ENCODE results near the gene LZTFL1.

The LZTFL1 gene

DNA sequence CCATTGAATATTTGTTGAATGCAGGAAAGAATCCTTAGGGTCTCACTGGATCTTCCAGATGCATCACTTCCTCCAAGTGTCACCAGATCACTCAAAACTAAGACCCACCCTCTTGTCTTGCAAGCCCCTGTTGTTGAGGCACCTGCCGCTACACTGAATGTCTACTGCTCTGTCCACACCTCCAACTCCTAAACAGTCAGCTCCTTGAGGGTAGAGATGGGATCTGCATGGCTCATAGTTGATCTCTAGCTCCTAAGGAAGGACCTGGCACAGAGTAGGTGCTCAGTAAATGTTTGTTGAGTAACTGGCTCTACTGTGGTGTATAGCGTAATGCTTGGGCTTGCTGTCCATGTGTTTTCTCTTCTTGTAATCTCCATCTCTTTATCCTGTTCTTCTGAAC is 54.4 kb downstream of the LZTFL1 start:
- no peak for DNase-seq (ENCODE audit: low read depth in 1 of 2, low spot score in 1 of 2)

DNA sequence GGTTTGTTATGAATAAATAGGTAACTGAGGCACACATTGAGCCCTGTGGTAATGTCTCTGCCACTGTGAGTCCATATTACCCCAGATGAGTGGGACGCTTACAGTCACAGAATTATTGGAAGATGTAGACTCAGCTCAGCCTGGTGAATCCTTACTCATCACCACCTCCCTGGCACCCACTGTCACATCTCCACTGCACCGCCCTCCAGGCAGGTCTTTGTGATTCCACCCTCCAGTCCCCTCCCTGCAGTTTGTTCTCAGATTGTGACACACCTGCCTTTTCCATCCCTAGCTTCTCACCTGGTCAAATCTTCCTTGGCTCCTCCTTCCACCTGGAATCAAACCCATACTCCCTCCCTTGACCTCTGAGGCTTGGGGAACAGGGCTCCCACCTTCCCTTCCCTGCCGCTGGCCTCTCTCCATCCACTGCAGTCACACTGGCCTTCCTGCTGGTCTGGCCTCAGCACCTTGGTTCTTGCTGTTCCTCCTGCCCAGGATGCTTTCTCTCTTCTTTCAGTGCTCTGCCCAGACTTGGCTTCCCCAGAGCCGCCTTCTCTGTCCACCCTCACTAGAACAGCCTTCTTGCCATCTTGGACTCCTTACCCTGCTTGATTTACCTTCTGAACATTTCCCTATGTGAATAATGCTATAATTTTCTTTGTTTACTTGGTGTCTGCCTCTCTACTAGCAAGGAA is 55.0 kb downstream of the LZTFL1 start:
- no peak for DNase-seq (ENCODE audit: low read depth in 1 of 2, low spot score in 1 of 2)

DNA sequence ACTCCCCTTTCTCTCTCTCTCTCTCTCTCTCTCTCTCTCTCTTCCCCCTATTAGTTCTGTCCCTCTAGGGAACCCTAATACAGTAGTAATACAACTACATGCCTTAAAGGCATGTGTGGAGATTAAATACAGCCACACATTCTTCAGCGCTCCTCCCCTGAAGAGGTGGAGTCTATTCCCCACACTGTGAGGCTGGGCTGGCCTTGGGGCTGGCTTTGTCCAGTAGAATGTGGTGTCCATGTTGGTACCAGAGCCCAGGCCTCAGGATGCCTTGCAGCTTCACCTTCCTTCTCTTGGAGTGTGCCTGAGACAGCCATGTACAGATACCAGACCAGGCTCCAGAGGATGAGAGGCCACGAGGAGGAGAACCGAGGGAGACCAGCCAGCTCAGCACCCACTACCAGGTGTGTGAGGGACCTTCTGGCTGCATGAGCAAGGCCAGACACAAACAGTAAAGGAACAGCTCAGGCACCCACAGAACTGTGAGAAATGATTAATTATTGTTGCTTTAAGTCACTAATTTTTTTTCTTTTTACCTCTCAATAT is 56.2 kb downstream of the LZTFL1 start:
- no peak for DNase-seq (ENCODE audit: low read depth in 1 of 2, low spot score in 1 of 2)

DNA sequence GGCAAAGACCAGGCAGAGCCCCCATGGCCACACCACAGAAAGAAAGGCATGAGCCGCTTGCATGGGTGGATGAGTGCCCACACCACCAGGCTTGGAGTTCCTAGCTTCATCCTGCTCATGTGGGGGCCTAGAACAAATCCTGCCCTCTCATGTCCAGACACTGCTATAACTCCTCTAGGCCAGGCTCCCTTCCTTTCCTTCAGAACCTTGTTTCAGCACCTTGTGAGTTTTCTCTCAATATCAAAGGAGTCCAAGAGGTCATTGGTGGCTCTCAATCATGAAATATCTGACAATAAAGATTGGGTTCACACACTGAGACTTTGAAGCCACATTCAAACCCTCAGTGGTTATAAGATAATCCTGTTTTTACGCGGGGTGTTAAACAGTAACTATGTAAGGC is 58.3 kb downstream of the LZTFL1 start:
- no peak for DNase-seq (ENCODE audit: low read depth in 1 of 2, low spot score in 1 of 2)

DNA sequence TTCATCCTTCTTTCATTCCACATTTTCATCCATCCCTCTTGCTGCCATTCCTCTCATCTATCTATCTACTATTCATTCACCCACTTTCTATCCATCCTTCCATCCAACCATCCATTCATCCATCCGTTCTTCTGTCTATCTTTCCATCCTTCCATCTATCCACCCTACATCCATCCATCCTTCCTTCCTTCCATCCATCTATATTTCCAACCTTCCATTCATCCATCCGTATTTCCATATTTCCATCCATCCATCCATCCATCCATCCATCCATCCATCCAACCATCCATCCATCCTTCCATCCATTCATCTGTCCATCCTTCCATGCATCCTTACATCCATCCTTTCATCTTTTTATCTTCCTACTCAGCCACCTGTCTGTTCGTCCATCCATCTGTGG is 59.5 kb downstream of the LZTFL1 start:
- no peak for DNase-seq (ENCODE audit: low read depth in 1 of 2, low spot score in 1 of 2)

DNA sequence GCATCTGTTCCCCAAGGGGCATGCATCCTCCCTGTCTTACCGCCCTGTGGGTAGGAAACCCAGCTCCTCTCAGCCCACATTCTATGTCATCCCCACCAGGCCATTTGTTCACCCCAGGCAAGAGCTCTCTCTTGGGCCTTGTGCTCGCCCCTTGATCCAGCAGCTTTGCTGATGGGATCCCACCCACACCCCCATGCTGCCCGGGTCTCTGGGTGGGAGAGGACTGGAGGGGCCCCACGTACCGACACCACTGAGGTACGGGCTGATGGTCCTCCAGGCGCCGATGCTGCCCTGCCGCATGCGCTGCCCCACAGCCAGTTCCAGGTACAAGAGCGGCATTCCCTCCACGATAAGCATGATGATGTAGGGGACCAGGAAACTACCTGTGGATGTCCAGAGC is 60.1 kb downstream of the LZTFL1 start:
- DNase-seq (ENCODE audit: low read depth in 1 of 2, low spot score in 1 of 2) = no peak

DNA sequence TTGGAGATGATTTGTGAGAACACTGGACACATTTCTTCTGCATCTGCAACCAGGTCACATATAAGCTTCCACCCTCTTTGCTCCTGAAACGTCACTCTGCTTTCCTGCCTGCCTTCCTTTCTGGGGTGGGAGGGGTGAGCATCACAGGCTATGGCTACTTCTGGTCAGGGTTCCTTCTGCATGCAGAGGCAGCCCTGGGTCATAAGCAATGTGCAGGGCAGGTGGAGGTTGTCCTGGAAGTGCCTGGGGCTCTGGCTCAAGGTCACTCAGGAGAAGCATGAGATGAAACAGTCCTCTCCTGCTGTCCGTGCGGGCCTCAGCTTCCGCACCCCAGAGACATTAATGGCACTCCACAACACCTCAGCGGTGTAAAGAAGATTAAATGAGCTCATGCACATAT is 60.6 kb downstream of the LZTFL1 start:
- DNase-seq (ENCODE audit: low read depth in 1 of 2, low spot score in 1 of 2) = no peak

DNA sequence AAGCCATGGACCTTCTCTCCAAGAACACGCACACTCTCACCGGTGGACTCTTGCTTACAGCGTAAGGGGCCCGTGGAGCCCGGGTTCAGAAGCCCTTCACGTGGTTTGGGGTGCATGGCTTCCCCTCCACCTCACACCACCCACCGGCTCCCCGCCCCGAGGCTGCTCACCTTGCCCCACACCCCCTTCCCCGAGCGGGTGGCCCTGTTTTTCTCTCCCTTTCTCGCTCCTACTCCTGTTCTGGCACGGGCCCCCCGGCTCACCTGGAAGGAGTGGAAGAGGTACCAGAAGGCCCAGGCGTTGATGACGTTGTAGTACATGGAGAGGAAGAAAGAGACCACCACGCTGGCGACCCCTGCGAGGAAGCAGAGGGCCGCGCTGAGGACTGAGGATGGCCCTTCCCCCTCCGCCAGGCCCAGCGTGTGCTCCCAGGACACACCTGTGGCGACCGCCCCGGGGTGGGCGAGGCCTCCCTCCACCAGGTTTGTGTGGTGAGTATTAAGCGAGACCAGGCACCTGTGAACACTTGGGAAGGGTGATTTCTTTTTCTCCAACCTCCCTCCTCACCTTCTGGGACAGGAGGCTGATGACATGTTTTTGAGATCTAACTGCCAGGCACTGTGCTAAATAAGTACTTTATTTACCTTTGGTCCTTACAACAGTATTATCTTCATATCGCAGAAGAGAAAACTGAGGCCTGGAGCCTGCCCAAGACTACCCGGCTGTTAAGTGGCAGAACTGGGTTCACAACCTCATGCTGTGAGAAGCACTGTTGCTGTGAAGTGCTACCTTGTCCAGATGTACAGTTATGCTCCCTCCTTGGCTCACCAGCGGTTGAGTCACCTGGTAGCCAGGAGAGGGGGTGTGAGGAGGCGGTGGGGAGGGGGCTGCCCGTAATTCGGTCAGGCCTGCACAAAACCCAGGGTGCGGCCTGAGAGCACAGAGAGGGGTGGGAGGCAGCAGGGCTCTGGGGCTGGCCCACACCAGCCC is 61.9 kb downstream of the LZTFL1 start:
- DNase-seq (ENCODE audit: low read depth in 1 of 2, low spot score in 1 of 2) = no peak

DNA sequence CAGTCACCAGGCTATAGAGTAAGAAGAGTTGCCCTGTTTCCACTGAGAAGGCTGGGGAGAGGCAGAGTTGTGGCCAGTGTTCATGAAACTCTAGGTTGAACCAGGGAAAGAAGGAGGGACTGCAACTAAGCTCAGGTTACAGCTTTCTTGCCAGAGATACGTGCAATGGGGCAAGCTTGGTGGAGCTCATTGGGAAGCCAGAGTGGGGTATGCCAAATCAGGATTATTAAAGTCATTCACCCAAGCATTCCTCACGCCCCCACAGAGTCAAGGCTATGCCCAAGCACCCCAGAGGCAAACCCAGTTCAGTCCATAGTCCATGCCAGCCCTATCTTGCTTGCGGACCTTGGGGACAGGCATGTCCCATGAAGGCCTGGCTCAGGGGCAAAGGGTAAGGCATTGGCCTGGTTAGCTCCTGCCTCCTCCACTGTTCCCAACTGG is 63.1 kb downstream of the LZTFL1 start:
- no peak for DNase-seq (ENCODE audit: low read depth in 1 of 2, low spot score in 1 of 2)

DNA sequence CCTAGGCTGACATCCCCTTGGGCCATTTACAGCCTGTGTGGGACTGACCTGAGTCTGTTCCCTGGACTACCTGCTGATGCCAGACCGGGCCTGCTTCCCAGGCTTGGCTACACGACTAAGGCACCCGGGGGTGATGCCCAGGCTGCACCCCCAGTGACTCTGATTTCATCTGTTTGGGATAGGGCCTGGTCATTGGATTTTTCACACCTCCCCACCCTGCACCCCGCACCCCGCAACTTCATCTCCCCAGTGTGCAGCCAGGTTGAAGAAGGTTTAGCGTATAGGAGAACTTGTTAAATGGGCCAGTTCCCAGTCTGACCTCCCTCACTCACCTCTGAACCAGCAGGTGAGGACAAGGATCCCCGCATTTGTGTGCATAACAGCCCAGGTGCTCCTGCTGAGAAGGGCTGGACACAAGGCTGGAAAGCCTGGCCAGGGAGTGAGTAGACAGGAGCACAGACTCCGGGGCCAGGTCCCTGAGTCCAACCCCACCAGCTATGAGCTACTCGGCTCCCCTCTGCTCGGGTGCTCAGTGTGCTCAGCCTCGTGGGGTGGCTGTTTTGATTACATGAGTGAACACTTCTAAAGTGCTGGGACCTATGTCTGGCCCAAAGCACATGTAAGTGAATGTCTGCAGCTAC is 64.1 kb downstream of the LZTFL1 start:
- DNase-seq (ENCODE audit: low read depth in 1 of 2, low spot score in 1 of 2) = no peak

DNA sequence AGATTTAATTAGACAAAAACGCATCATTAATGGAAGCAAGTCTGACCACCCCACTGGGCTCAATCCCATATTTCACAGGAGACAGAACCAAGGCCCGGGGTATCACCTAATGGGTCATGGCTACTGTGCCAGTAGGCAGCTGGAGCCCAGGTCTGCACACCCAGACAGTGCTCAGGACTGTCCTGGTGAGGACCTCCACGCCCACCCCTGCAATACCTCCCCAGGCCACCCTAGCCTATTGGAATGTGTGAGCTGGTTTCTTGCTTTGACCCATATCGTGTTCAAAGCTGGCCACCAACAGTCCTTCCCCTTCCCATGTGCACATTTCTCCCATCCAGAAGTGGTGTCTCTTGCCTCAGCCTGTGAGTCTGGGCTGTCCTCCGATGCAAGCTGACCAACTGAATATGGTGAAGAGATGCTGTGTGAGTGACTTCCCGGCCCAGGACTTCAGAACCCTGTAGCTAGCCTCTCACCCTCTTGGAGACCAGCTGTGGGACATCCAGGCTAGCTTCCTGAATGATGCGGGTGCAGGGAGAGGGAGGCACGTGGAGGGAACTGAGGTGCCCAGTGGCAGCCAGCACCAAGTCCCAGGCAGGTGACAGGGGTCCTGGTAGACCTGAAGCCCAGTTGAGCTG is 64.7 kb downstream of the LZTFL1 start:
- DNase-seq (ENCODE audit: low read depth in 1 of 2, low spot score in 1 of 2) = no peak

DNA sequence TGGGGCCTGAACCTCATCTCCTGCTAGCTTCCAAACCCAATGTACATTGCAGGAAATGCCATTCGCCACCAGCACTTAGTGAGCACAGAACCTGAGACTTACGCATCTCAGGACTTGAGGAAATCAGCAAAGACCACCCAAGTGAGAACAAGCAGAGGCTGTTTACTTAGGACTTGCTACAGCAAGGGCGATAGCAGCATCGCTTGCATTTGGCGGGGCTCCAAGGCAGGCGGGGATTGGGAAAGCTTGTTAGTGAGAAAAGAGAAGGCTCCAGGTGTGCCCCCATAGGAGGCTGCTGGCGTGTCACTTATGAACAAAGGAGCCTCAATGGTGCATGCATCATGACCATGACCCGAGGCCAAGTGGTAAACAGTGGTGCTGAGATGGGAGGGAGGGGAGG is 65.3 kb downstream of the LZTFL1 start:
- no peak for DNase-seq (ENCODE audit: low read depth in 1 of 2, low spot score in 1 of 2)

DNA sequence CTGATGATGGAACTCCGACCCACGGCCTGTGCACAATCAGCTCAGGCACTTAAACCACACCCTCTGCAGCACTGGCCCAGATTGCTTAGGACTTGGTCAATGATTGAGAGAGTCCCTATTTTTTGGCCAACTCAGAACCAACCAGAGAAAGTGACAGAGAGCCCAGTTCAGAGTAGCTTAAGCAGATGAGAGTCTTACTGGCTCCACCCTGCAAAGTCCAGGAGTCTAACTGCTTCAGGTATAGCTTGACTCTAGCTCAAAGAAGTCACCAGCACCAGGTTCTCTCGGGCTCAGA is 65.7 kb downstream of the LZTFL1 start:
- DNase-seq (ENCODE audit: low read depth in 1 of 2, low spot score in 1 of 2) = no peak

DNA sequence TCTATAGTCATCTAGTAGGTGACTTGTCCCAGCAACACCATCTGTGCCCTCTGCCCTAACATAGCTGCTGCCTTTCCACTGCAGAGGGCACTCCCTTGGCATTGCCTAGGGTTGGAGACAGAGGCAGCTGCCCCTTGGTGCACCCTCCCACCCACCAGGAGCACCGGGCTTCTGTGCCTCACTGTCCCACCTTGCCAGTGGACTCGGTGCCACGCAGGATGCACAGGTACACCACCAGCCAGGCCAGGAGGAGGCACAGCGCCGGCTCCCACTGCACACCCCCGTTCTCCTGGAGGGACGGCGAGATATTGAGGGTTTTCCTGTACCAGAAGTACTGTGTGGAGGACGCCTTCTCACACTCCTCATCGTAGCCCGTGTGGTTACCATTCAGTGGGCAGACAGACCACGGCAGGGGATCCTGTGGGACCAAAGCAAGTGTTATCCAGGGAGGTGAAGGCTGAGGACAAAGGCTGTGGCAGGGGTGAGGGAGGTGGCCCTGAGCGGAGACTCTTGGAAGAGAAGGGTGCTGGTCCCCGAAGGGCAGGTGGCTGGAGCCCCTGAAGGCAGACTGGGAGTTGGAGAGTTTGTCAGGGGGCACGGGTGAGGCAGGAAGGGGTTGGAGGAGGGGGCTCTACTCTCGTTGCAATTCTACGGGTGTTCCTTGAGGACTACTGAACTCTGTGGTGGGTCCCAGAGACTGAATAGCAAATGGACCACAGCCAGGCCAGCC is 66.2 kb downstream of the LZTFL1 start:
- DNase-seq (ENCODE audit: low read depth in 1 of 2, low spot score in 1 of 2) = no peak

DNA sequence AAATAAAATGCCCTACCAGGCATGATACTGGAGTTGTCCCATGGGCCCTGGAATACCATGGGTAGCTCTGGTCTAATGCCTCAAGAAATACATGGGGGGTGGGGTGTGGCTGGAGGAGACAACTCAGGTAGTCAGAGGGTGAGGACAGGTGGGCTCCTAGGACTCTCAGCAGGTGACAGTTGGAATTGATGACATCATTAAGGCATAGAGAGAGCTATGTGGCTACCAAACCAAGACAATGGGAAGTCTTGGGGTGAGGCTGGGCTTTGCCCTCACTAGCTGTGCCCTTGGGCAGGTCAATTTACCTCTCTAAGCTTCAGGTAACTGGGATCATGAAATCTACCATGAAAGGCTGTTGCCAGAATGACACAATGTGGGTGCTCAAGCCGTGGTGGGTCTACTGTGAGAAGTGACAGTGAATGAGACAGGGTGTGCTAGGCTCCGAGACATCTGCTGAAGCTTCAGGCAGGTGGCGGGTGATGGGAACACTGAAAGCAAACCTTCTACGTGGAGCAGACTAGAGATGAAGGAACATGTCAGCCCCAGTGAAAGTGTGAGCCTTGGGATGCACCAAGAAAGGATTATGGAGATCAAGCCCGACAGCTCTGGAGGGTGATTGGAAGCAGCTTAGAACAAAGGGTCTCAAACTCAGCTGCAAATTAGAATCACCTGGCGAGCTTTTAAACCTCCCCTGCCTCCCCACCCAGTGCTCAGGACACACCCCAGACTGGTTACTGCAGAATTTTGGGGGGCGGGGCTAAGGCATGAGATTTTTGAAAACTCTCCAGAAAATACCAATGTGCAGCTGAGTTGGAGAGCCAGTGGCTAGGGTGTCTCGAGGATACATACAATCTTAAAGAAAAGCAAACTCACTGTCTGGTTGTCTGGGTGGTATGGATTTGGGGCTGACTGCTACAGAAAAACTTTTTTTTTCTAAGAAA is 67.1 kb downstream of the LZTFL1 start:
- DNase-seq (ENCODE audit: low read depth in 1 of 2, low spot score in 1 of 2) = no peak

DNA sequence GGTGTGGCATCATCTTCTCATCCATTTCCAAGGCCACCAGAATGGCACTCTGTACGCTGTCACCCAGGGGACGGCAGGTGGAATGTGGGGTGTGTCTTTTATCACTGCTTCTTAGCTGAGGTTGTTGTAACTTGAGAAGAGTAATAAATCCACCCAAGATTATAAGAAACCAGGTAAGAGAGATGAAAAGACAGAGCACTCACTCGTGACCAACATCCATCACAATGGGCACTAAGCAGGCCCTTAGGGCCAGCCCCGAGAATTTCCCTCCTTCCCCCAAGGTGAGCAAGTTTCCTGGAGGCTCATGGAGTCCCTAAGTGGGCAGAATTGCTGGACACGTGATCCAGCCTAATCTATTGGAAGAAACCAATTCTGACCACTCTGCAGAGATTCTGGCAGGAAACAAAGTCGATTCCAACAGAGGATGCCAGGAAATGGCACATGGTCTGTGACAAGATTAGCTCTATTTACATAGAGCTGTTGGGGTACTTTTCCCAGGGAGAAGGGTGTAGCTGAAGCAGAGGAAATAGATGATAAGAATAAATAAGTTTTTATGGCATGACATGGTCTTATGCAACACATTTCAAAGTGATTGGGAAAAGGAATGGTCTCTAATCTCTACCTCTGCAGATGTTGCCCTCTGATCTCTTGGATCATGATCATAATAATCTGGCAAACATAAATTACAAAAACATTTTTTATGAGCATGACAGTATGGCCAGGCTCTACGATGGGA is 68.0 kb downstream of the LZTFL1 start:
- no peak for DNase-seq (ENCODE audit: low read depth in 1 of 2, low spot score in 1 of 2)
